H9 (cell line): Measurements from ENCODE around the gene PHF20. TPM values are rescaled to one million over a fixed set of nuclear protein-coding genes. Genes with fewer than 3 reads are reported as not detected.
A peak's percentile ranks its signal among the peaks of the same experiment; 100 is the strongest.
"Not testable (repeated sequence)": the region's sequence is repeated elsewhere in the genome, so short reads cannot be mapped to it uniquely, and the experiment has no call there.

Source experiments
- DNase-seq: peaks from one replicate; pipeline ENCODE4 v3.0.0-alpha.2; 2017
- H2AFZ ChIP-seq: one replicate; pipeline ENCODE4 v1.6.1; 2013; ENCODE audit warnings: mild to moderate bottlenecking, low read length, control low read depth, moderate library complexity
- H2AK5ac ChIP-seq: 2 replicates; pipeline ENCODE4 v1.6.1; 2013; ENCODE audit warnings: low read length, control low read depth, mixed read lengths; ENCODE audit not compliant: insufficient read length
- H2BK120ac ChIP-seq: one replicate; pipeline ENCODE4 v1.6.1; 2013; ENCODE audit warnings: low read depth, mild to moderate bottlenecking, low read length, control low read depth, inconsistent platforms; ENCODE audit not compliant: poor library complexity, severe bottlenecking
- H2BK12ac ChIP-seq: 2 replicates; pipeline ENCODE4 v1.6.1; 2013; ENCODE audit warnings: low read length, control low read depth, mixed read lengths, low read depth; ENCODE audit not compliant: insufficient read length
- H2BK15ac ChIP-seq: 2 replicates; pipeline ENCODE4 v1.6.1; 2013; ENCODE audit warnings: low read depth, low read length, control low read depth
- H2BK20ac ChIP-seq: one replicate; pipeline ENCODE4 v1.6.1; 2013; ENCODE audit warnings: low read depth, mild to moderate bottlenecking, low read length, control low read depth, inconsistent platforms; ENCODE audit not compliant: poor library complexity, severe bottlenecking
- H2BK5ac ChIP-seq: 2 replicates; pipeline ENCODE4 v1.6.1; 2013; ENCODE audit warnings: low read length, control low read depth, mixed read lengths; ENCODE audit not compliant: insufficient read length
- H3K14ac ChIP-seq: 2 replicates; pipeline ENCODE4 v1.6.1; 2013; ENCODE audit warnings: low read length, control low read depth; ENCODE audit not compliant: insufficient read depth
- H3K18ac ChIP-seq: 2 replicates; pipeline ENCODE4 v1.6.1; 2013; ENCODE audit warnings: low read depth, mild to moderate bottlenecking, mixed read lengths, low read length, control low read depth; ENCODE audit not compliant: insufficient read length
- H3K23ac ChIP-seq: 2 replicates; pipeline ENCODE4 v1.6.1; 2013; ENCODE audit warnings: low read length, control low read depth, mixed read lengths, low read depth; ENCODE audit not compliant: insufficient read length
- H3K23me2 ChIP-seq: 2 replicates; pipeline ENCODE4 v1.6.1; 2013; ENCODE audit warnings: low read depth, mild to moderate bottlenecking, mixed read lengths, low read length, control low read depth; ENCODE audit not compliant: insufficient read length, poor library complexity, severe bottlenecking
- H3K27ac ChIP-seq: 2 replicates; pipeline ENCODE4 v1.5.1; 2013; ENCODE audit warnings: low read length, control low read depth, mixed read lengths, low read depth; ENCODE audit not compliant: insufficient read length
- H3K27me3 ChIP-seq: 2 replicates; pipeline ENCODE4 v1.6.1; 2013; ENCODE audit warnings: low read length, control low read depth, inconsistent platforms; ENCODE audit not compliant: insufficient read depth
- H3K4ac ChIP-seq: 2 replicates; pipeline ENCODE4 v1.6.1; 2013; ENCODE audit warnings: low read depth, mild to moderate bottlenecking, control low read depth, inconsistent platforms, low read length, moderate library complexity
- H3K4me1 ChIP-seq: 2 replicates; pipeline ENCODE4 v1.6.1; 2013; ENCODE audit warnings: low read length, control low read depth, inconsistent platforms; ENCODE audit not compliant: insufficient read depth
- H3K4me2 ChIP-seq: 2 replicates; pipeline ENCODE4 v1.6.1; 2013; ENCODE audit warnings: low read length, control low read depth, mixed read lengths; ENCODE audit not compliant: insufficient read length, insufficient read depth
- H3K56ac ChIP-seq: 2 replicates; pipeline ENCODE4 v1.6.1; 2013; ENCODE audit warnings: low read depth, mild to moderate bottlenecking, mixed read lengths, low read length, control low read depth; ENCODE audit not compliant: insufficient read length
- H3K79me1 ChIP-seq: 2 replicates; pipeline ENCODE4 v1.6.1; 2013; ENCODE audit warnings: low read depth, mild to moderate bottlenecking, moderate library complexity, low read length, control low read depth, inconsistent platforms; ENCODE audit not compliant: insufficient read depth, poor library complexity, severe bottlenecking
- H3K79me2 ChIP-seq: 2 replicates; pipeline ENCODE4 v1.6.1; 2013; ENCODE audit warnings: low read length, control low read depth, inconsistent platforms; ENCODE audit not compliant: insufficient read depth
- H3K9ac ChIP-seq: 2 replicates; pipeline ENCODE4 v1.6.1; 2013; ENCODE audit warnings: low read length, control low read depth, mixed read lengths; ENCODE audit not compliant: insufficient read length; ENCODE audit errors: extremely low read depth
- H3K9me3 ChIP-seq: one replicate; pipeline ENCODE4 v1.6.1; 2013; ENCODE audit warnings: low read depth, low read length, inconsistent platforms; ENCODE audit not compliant: control insufficient read depth
- H3T11ph ChIP-seq: one replicate; pipeline ENCODE4 v1.6.1; 2013; ENCODE audit warnings: mild to moderate bottlenecking, low read length, control low read depth, inconsistent platforms
- H4K20me1 ChIP-seq: one replicate; pipeline ENCODE4 v1.6.1; 2013; ENCODE audit not compliant: control insufficient read depth, insufficient read length, insufficient read depth
- H4K5ac ChIP-seq: 2 replicates; pipeline ENCODE4 v1.6.1; 2013; ENCODE audit warnings: low read depth, mild to moderate bottlenecking, mixed read lengths, low read length, control low read depth; ENCODE audit not compliant: insufficient read length
- H4K8ac ChIP-seq: replicated peaks from 2 replicates; pipeline ENCODE4 v1.6.1; 2013; ENCODE audit warnings: low read length, control low read depth, mixed read lengths, low read depth; ENCODE audit not compliant: insufficient read length
- H4K91ac ChIP-seq: 2 replicates; pipeline ENCODE4 v1.6.1; 2013; ENCODE audit warnings: low read depth, mild to moderate bottlenecking, moderate library complexity, mixed read lengths, low read length, control low read depth; ENCODE audit not compliant: insufficient read length
- H3K27ac Mint-ChIP-seq, 3 experiments: 2 replicates in 2 of 3; 3 replicates in 1 of 3; pipeline ENCODE4 v1.8.0; 2020 to 2021; ENCODE audit warnings: mixed read lengths in 3 of 3, mild to moderate bottlenecking in 1 of 3, moderate library complexity in 1 of 3
- H3K27me3 Mint-ChIP-seq: 2 replicates; pipeline ENCODE4 v1.8.0; 2021; ENCODE audit warnings: low read depth, mild to moderate bottlenecking, moderate library complexity, mixed read lengths
- H3K36me3 Mint-ChIP-seq, 3 experiments: 2 replicates in 2 of 3; 3 replicates in 1 of 3; pipeline ENCODE4 v1.8.0; 2020 to 2021; ENCODE audit warnings: low read depth in 3 of 3, mixed read lengths in 3 of 3; ENCODE audit not compliant: insufficient read depth in 1 of 3
- H3K4me1 Mint-ChIP-seq, 2 experiments: 2 replicates each; pipeline ENCODE4 v1.8.0; 2020; ENCODE audit warnings: mixed read lengths in 2 of 2
- H3K4me3 Mint-ChIP-seq, 2 experiments: 2 replicates in 1 of 2; 3 replicates in 1 of 2; pipeline ENCODE4 v1.8.0; 2020 to 2021; ENCODE audit warnings: mild to moderate bottlenecking in 2 of 2, mixed read lengths in 2 of 2, moderate library complexity in 1 of 2
- H3K9me3 Mint-ChIP-seq, 2 experiments: 2 replicates in 1 of 2; 3 replicates in 1 of 2; pipeline ENCODE4 v1.8.0; 2020; ENCODE audit warnings: mild to moderate bottlenecking in 2 of 2, mixed read lengths in 2 of 2, moderate library complexity in 1 of 2
- CTCF ChIP-seq: fragments of 200-600 bp; sonication (generic); conservative IDR thresholded peaks from 3 replicates; pipeline ENCODE4 v1.8.0; 2021; ENCODE audit warnings: antibody characterized with exemption, mild to moderate bottlenecking
- WGBS: extraction: QIAGEN DNeasy Blood & Tissue Kit; methylation state at CpG from one replicate; pipeline ENCODE4 v1.1.7; 2013; ENCODE audit warnings: missing lambda C conversion rate, low lambda C conversion rate, mixed read lengths; ENCODE audit not compliant: insufficient read length; ENCODE audit errors: extremely low coverage; 5-methylcytosine and 5-hydroxymethylcytosine counted together
- total RNA-seq: library from RNA; stranded (reverse); gene quantifications from 2 replicates; pipeline ENCODE4 v1.2.1, GENCODE V29; 2021

Gene PHF20
- total RNA-seq, 1 experiment from 2014 or later: 50.3 TPM

DNA sequence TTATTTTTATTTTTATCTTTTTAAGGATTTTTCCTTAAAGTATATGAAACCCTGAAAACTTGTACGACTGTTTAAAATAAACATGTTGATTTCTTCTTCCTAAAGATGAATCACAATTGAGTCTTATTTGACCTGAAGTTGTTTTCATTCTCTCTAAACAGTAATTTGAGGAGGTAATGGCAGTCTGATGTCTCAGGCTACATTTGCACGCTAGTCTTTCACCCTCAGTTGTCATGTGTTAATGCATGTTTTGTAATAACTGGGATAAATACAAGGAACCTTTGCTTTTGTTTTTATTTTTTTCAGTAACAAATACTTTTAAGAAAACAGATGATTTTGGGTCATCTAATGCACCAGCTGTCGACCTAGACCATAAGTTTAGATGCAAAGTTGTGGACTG is 127.2 kb downstream of the PHF20 start:
- Histone ChIP-seq H4K8ac (no peak overlapping the region), H3T11ph (no peak overlapping the region), H3K79me1 (no peaks in the 10 kb centered on the region), H4K20me1 (no peaks in the 10 kb centered on the region), H3K9ac (no peak overlapping the region), H2BK15ac (no peak overlapping the region), H2BK20ac (no peak overlapping the region), H3K9me3 (no peaks in the 10 kb centered on the region), H3K79me2 (no peaks in the 10 kb centered on the region), H3K18ac (no peak overlapping the region), H3K23ac (no peak overlapping the region), H2BK5ac (no peak overlapping the region), H2AFZ (no peak overlapping the region), H2AK5ac (no peak overlapping the region), H2BK12ac (no peak overlapping the region), H3K27me3 (no peaks in the 10 kb centered on the region), H4K5ac (no peak overlapping the region), H3K23me2 (no peaks in the 10 kb centered on the region), H3K27ac (no peak overlapping the region), H4K91ac (no peak overlapping the region), H3K4me2 (no peak overlapping the region), H3K14ac (no peak overlapping the region), H3K56ac (no peak overlapping the region), H3K4ac (no peak overlapping the region), H2BK120ac (no peak overlapping the region), H3K4me1 (no peaks in the 10 kb centered on the region)
- TF ChIP-seq CTCF: no peak
- H3K9me3 Mint-ChIP-seq: no peaks in the 10 kb centered on the region
- DNase-seq: no peak
- peaks cover 8 to 38% (median 24%) of the 10 kb centered on the region in 3 experiments; a peak in 6 of 7 replicates for H3K36me3 Mint-ChIP-seq
- H3K27me3 Mint-ChIP-seq: no peaks in the 10 kb centered on the region
- H3K4me1 Mint-ChIP-seq: no peaks in the 10 kb centered on the region
- H3K4me3 Mint-ChIP-seq: no peak overlapping the region
- H3K27ac Mint-ChIP-seq: no peak overlapping the region
- no CpG with 5 or more reads among the region's 3 CpGs for WGBS

DNA sequence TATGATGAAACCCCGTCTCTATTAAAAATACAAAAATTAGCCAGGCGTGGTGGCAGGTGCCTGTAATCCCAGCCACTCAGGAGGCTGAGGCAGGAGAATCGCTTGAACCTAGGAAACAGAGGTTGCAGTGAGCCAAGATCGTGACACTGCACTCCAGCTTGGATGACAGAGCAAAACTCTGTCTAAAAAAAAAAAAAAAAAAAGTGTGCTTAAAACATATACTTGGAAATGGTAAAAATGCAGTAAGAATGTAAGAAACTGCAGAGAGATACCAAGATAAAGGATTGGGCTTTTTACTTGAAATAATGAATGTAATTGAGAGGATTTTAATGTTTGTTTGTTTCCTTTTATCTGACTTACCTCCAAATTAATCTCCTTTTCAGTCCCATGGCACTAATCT is 129.4 kb downstream of the PHF20 start:
- H3T11ph ChIP-seq, H3K23me2 ChIP-seq, H3K9ac ChIP-seq, H4K20me1 ChIP-seq, H3K9me3 Mint-ChIP-seq, H3K27me3 ChIP-seq, H2AFZ ChIP-seq, H3K79me2 ChIP-seq, H2AK5ac ChIP-seq, DNase-seq, H3K4me1 Mint-ChIP-seq, H3K4me1 ChIP-seq, H2BK12ac ChIP-seq, H3K27me3 Mint-ChIP-seq, H3K14ac ChIP-seq, H2BK15ac ChIP-seq, H3K23ac ChIP-seq, H3K4ac ChIP-seq, H3K56ac ChIP-seq, H2BK120ac ChIP-seq, H3K79me1 ChIP-seq, H3K18ac ChIP-seq, H4K8ac ChIP-seq, H4K5ac ChIP-seq, H3K9me3 ChIP-seq, H3K27ac ChIP-seq, H2BK5ac ChIP-seq, H2BK20ac ChIP-seq, H3K4me2 ChIP-seq, H3K4me3 Mint-ChIP-seq, H4K91ac ChIP-seq: not testable (repeated sequence)
- H3K36me3 Mint-ChIP-seq: peaks cover 14 to 44% (median 37%) of the 10 kb centered on the region in 3 experiments; a peak in 6 of 7 replicates
- peak overlapping the region in 1 of 3 experiments; percentile 10; a peak in 1 of 7 replicates for H3K27ac Mint-ChIP-seq
- no CpG with 5 or more reads among the region's 4 CpGs for WGBS
